ENCODE data around the gene PTPN6. TPM values are rescaled to one million over a fixed set of nuclear protein-coding genes. Genes with fewer than 3 reads are reported as not detected.

PTPN6 gene
- total and polyA plus RNA-seq, 2 of the 13 experiments (the other 11 are each of a cell fraction or from before 2014, with no cell fraction given) = 10.5 to 10.6 TPM

- no peak for TF ChIP-seq ZXDC (CRISPR knock-in tag; IDR thresholded peaks at IDR 0.05)
- peak; percentile 59; the same call in 1 of the 2 replicates for TF ChIP-seq GLI4 (CRISPR knock-in tag; IDR thresholded peaks at IDR 0.05; ENCODE audit: borderline replicate concordance)
- no peak for TF ChIP-seq ZFP82 (CRISPR knock-in tag; IDR thresholded peaks at IDR 0.05; ENCODE audit: borderline replicate concordance)
- no peak for TF ChIP-seq ZUFSP (CRISPR knock-in tag; IDR thresholded peaks at IDR 0.05; ENCODE audit: borderline replicate concordance)
- no peak for TF ChIP-seq FOXO1 (CRISPR knock-in tag; IDR thresholded peaks at IDR 0.05)
- no peak for TF ChIP-seq SMARCE1 (IDR thresholded peaks at IDR 0.05; ENCODE audit: borderline replicate concordance)
- TF ChIP-seq ZNF792 (CRISPR knock-in tag; IDR thresholded peaks at IDR 0.05) = peak; percentile 15; the same call in 1 of the 2 replicates
- TF ChIP-seq ZNF326 (CRISPR knock-in tag; IDR thresholded peaks at IDR 0.05; ENCODE audit: borderline replicate concordance) = no peak
- no peak for TF ChIP-seq EHMT2 (IDR thresholded peaks at IDR 0.05; ENCODE audit: borderline replicate concordance, low read depth, low read length)
- TF ChIP-seq ZNF503 (CRISPR knock-in tag; IDR thresholded peaks at IDR 0.05) = peak; percentile 71; the same call in 1 of the 2 replicates
- no peak for TF ChIP-seq CC2D1A (CRISPR knock-in tag; IDR thresholded peaks at IDR 0.05)
- no peak; the same call in 1 of the 2 replicates for TF ChIP-seq KDM5A (IDR thresholded peaks at IDR 0.05; ENCODE audit: borderline replicate concordance, low read length)
- peak; percentile 43; the same call in 1 of the 2 replicates for TF ChIP-seq KDM2A (CRISPR knock-in tag; IDR thresholded peaks at IDR 0.05; ENCODE audit: borderline replicate concordance, low read depth)
- peak; percentile 74; the same call in 1 of the 2 replicates for TF ChIP-seq ZNF772 (CRISPR knock-in tag; IDR thresholded peaks at IDR 0.05)
- TF ChIP-seq KLF11 (CRISPR knock-in tag; IDR thresholded peaks at IDR 0.05) = no peak
- TF ChIP-seq GTF3A (CRISPR knock-in tag; conservative IDR thresholded peaks at IDR 0.05) = 0 out of 2 replicates have a peak, but pooled peaks have one; percentile 22
- TF ChIP-seq HDAC1 (CRISPR knock-in tag; IDR thresholded peaks at IDR 0.05) = peak; percentile 77
- peak; percentile 84 for TF ChIP-seq ZNF501 (CRISPR knock-in tag; IDR thresholded peaks at IDR 0.05)
- TF ChIP-seq ZNF138 (CRISPR knock-in tag; IDR thresholded peaks at IDR 0.05; ENCODE audit: low read depth) = peak; percentile 33; the same call in 1 of the 2 replicates
- TF ChIP-seq, protein P1, sequence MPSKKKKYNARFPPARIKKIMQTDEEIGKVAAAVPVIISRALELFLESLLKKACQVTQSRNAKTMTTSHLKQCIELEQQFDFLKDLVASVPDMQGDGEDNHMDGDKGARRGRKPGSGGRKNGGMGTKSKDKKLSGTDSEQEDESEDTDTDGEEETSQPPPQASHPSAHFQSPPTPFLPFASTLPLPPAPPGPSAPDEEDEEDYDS (CRISPR knock-in tag; IDR thresholded peaks at IDR 0.05) = peak; percentile 48; the same call in 1 of the 2 replicates
- no peak for TF ChIP-seq SIN3B (IDR thresholded peaks at IDR 0.05; ENCODE audit: low read length)
- no peak for TF ChIP-seq SP1 (IDR thresholded peaks at IDR 0.05)
- peak; percentile 44; the same call in 1 of the 2 replicates for TF ChIP-seq SP1 (CRISPR knock-in tag; IDR thresholded peaks at IDR 0.05)
- TF ChIP-seq ZIK1 (CRISPR knock-in tag; IDR thresholded peaks at IDR 0.05; ENCODE audit: borderline replicate concordance, low read depth) = no peak
These were observed 6.6 kb upstream of the PTPN6 start (continued) for GRCh38 chr12:6944381-6945186.
